NCI-H69 (cell line): ENCODE results near the gene DIPK1C.

Experiments used
- DNase-seq: peaks from one replicate; lab custom pipeline; 2025; lab: John Stamatoyannopoulos, UW

DIPK1C gene

DNA sequence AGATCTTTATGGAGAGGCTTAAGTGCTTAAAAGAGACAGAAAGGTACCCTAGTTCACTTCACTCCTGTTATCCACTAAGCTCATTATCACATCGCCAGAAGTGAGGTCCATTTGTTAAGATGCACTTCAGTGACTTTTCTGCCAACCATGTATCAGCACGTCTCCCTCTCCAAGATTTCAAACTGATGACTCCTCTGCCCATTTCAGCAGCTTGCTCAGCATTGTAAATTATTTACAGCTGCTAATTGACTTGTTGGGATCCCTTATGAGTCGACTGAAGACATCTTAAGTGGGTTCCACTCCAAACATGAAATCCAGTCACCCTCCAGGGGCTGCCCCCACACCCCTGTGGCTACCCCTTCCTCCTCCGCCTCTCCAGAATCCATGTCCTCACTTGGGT, 37.3 kb downstream of the DIPK1C start:
- DNase-seq: no peak

- DNase-seq: no peak
Measured at GRCh38 chr18:74418023-74418422, 39.1 kb downstream of the DIPK1C start.

DNA sequence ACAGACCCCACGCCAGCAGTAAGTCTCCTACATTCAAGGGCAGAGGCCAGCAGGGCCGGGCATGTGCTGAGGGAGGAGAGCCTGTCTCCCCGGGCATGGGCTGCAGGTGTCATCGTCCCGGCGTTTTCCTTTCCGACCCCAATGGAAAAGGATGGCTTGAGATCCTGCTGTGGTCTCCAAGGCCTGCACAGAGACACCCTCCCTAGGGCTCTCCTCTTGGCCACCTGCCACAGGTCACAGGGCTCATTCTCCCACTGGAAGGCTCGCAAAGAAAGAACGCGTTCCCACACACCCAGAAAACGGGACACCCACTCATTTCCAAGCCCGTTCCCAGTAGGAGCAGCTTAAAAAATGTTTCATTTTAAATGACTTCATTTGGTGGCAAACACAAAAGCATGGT, 41.0 kb downstream of the DIPK1C start:
- DNase-seq: no peak

GRCh38 chr18:74414953-74415515, 42.1 kb downstream of the DIPK1C start:
- DNase-seq: peak; percentile 21

DNA sequence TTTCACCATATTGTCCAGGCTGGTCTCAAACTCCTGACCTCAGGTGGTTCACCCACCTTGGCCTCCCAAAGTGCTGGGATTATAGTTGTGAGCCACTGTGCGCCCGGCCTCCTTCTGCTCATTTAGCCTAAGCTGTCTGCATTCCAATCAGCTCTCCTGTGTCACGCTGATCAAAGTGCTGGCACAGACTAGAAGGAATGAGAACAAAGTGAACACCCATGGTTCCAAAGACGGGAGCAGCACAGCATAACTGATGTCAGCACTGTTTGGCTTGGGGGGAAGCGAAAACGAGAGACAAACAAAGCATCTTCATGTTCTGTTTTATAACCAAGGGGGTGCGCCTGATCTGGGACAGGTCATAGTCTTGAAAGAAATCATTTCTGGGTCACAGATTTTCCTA, 43.3 kb downstream of the DIPK1C start:
- no peak for DNase-seq

- DNase-seq: peak; percentile 73
Measured at GRCh38 chr18:74412116-74412880, 44.8 kb downstream of the DIPK1C start.

DNA sequence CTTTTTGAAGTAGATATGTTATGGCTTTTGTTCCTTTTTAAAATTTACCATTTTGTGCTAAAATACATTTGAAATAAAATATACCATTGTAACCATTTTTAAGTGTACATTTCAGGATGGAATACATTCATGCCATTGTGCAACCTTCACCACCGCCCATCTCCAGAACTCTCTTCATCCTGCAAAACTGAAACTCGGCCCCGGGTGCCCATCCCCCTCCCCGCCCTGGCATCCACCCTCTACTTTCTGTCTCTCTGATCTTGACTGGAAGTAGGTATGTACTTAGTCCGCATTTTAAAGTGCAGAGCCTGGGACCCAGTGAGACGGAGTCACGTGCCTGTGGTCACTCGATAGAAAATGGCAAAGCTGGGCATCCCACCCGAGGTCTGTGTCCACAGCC, 45.6 kb downstream of the DIPK1C start:
- DNase-seq: no peak

- DNase-seq: peak; percentile 21
Measured at GRCh38 chr18:74410441-74410992, 46.6 kb downstream of the DIPK1C start.

- no peak for DNase-seq
Measured at GRCh38 chr18:74407888-74408287, 49.2 kb downstream of the DIPK1C start.

GRCh38 chr18:74402806-74403433, 54.2 kb downstream of the DIPK1C start:
- DNase-seq: no peak

- no peak for DNase-seq
Measured at GRCh38 chr18:74400813-74401212, 56.3 kb downstream of the DIPK1C start.

- no peak for DNase-seq
Measured at GRCh38 chr18:74399091-74399887, 57.8 kb downstream of the DIPK1C start.

DNA sequence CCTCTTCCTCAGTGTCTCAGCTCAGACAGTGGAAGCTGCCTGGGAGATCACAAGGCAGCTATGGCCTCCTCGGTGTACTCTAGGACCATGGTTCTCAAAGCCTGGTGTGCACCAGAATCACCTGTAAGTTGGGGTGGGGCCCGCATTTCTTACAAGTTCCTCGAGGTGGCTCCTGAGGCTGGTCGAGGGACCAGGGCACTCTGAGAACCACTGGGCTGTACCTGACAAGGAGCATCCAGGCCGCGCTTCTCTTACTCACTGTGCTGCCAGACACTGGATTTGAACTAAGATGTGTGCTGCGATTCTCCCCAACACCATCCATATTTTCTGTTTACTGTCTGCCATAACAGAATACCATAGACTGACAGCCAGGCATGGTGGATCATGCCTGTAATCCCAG, 59.5 kb downstream of the DIPK1C start:
- peak; percentile 51 for DNase-seq

DNA sequence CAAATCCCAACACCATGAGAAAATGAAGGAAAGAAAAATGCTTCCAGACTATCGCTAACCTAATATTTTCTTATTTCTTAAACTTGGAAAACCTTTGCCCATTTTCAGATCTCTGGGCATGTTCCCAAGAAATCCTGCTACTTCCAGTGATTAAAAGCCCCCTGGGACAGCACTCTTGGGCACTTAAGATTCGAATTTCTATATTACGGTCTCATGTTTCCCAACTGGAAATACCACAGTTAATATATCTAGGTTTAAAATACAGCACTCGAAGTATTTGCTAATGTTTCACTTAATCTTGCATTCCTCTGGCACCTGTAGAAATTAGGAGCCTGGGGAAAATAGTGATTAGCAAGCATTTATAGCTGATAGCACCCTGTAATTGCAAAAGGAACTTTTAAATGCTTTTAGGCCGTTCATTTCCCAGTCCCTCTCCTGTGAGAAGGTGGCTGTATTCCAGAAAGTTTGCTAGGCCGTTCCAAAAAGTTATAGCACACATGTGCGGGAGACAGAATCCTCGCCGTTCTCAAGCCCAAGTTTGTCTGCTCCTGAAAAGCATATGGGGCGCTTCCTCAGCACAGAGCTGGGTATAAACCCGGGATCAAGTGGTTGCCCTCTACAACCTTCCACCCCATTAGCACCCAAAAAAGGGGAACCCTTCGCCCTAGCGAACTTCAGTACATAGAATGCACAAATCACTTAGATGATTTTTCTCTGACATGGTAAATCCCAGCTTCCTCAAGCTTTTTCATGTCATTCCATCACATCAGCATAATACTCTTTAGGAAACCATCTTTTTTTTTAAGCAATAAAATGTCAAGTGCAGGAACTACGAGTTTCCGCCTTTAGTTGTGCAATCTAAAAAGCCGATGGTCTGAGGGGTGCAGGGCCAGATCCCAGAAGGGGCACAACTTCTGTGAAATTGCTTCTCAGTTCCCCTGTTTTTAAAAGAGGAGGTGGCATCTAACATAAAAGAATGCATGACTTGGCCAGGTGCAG, 60.6 kb downstream of the DIPK1C start:
- peak; percentile 16 for DNase-seq

GRCh38 chr18:74395648-74396154, 61.4 kb downstream of the DIPK1C start:
- no peak for DNase-seq

- no peak for DNase-seq
Measured at GRCh38 chr18:74395006-74395405, 62.1 kb downstream of the DIPK1C start.

- DNase-seq: no peak
Measured at GRCh38 chr18:74392323-74392722, 64.8 kb downstream of the DIPK1C start.

DNA sequence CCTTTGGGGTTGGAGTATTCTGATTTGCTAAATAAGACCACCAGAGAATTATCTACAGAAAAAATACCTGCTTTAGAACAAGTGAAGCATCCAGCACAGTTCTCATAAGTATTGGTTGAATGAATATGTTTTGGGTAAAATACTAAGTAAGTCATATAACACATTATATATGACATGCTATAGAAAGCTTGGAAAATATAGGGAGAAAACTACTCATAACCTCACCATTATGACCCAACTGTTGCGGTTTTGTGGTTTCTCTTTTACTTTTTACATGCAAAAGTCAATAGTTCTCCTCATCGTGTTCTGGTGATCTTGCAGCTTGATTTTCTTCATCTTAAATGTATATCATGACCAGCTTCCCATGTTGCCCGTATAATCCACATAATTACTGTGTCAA, 66.2 kb downstream of the DIPK1C start:
- DNase-seq: no peak

DNA sequence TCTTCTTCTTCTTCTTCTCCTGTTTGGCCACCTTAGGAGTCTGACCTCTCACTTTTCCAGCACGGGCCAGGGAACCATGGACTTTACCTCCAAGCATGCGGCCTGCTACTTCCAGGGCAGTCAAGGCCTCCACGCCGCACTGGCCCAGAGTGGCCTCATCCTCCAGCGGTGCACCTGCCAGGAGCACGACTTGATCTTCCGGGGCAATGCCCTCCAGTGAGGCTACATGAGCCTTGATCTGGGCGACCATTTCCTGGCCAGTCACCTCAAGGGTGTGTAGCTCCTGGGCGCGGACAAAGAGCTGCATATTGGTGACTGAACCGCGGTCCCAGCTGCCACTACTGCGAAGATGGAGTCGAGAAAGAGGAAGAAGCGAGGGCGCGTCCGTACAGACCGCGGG, 67.1 kb downstream of the DIPK1C start:
- no peak for DNase-seq

DNA sequence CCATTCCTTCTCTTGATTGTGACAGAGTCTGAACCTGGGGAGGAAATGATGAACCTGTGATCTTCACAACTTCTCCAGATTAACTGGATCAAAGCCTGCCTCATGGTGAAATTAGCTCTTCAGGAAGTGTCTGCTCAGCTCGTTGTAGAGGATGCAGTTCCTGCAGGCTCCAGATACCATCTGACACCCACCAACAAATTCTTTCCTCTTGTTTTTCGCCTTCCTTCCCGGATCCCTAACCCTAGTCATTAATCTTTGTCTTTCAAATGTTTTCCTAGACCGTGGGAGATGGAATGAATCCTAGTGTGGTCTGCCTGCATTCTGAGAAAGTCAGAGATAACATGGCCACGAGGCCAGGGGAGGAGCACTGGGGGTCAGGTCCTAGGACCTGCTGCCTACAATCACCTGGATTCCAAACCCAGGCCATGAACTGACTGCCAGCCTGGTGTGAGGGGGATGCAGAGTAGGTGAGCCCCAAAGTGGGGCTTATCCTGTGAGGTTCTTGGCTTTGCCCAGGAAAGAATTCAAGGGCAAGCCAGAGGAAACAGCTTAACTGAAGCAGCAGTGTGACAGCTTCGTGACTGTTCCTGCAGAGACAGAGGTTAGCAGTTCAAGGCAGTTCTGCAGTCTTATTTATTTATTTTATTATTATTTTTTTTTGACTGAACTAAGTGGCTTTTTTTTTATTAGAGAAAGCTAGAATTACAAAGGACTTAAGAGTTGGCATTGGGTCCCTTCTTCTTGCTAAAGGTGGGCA, 67.8 kb downstream of the DIPK1C start:
- no peak for DNase-seq
